ENCODE results near the gene NEURL1.
"Not testable (repeated sequence)": the region's sequence is repeated elsewhere in the genome, so short reads cannot be mapped to it uniquely, and the experiment has no call there.

Gene NEURL1

DNA sequence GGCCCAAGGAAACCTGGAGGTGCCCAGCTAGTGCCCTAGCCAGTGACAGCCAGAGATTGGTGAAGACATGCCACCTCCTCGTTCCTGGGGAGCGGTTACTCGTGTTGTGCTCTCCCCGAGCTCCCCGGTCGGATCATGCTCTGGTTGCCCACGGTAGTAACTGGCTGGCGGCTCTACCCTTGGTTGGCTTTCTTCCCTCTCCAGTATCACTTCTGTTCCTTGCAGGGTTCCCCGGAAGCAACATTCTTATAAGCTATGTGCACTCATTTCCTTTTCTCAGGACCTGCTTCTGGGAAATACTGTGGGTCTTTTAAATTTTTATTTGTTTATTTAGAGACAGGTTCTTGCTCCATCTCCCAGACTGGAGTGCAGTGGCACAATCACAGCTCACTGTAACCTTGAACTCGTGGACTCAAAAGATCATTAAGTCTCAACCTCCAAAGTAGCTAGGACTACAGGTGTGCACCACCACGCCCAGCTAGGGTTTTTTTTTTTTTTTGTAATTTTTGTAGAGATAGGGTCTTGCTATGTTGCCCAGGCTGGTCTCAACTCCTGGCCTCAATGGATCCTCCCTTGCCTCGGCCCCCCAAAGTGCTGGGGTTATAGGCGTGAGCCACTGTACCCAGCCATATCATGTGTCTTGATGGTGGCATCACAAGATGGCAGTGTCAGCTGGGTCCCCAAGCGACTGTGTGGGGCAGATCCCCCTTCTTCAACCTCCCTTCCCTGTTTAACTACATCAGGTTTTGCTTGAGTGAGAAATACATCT, 27.9 kb upstream of the NEURL1 start:
- DNase-seq (ENCODE audit: low read depth) = no peak

DNA sequence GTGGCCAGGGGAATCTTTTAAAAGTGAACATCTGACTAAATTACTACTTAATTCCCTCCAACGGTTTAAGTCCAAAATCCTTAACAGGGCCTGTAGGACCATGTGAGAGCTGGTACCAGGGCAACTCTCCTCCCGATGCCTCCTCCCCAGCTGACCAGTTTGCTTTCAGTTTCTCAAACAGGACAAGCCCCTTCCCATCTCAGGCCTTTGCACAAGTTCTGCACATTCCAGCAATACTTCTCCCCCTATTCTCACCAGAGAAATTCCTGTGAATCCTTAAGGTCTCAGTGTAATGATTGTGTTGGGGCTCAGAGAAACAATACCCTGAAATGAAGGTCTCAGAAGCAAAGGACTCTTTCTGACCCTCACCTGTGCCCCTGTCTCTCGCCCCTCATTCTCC, 26.8 kb upstream of the NEURL1 start:
- no peak for DNase-seq (ENCODE audit: low read depth)

DNA sequence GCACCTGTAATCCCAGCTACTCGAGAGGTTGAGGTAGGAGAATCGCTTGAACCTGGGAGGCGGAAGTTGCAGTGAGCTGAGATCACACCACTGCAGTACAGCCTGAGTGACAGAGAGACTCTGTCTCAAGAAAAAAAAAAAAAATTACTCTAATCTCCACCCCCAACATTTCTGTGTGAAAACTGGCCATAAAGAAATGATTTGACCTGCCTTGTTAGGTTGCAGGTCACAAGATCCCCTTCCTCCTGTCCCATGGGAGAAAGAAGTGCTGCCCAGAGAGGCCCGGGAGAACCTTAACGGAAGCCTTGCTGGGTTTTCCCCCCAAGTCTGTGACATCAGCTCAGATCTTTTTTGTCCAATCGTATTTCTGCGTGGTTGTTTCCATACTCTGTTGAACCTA, 26.1 kb upstream of the NEURL1 start:
- no peak for DNase-seq (ENCODE audit: low read depth)

DNA sequence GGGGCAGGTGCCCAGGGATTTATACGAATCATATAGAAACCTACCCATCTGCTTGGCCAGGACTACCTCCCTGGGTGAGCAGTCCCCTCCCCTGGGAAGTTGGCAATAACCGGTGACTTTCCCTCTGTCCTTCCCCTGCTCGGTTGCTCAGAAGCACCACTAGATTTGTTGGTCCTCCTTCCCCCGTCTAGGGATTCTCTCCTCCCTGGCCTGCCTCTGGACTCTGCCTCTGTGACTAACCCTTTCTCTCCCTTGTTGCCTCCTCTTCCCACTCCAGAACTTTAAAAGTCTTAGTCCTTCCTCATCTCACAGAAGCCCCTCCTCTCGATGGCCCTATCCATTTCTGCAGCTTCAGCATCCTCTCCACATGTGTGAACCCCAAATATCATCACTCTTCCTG, 24.3 kb upstream of the NEURL1 start:
- DNase-seq (ENCODE audit: low read depth) = no peak

DNA sequence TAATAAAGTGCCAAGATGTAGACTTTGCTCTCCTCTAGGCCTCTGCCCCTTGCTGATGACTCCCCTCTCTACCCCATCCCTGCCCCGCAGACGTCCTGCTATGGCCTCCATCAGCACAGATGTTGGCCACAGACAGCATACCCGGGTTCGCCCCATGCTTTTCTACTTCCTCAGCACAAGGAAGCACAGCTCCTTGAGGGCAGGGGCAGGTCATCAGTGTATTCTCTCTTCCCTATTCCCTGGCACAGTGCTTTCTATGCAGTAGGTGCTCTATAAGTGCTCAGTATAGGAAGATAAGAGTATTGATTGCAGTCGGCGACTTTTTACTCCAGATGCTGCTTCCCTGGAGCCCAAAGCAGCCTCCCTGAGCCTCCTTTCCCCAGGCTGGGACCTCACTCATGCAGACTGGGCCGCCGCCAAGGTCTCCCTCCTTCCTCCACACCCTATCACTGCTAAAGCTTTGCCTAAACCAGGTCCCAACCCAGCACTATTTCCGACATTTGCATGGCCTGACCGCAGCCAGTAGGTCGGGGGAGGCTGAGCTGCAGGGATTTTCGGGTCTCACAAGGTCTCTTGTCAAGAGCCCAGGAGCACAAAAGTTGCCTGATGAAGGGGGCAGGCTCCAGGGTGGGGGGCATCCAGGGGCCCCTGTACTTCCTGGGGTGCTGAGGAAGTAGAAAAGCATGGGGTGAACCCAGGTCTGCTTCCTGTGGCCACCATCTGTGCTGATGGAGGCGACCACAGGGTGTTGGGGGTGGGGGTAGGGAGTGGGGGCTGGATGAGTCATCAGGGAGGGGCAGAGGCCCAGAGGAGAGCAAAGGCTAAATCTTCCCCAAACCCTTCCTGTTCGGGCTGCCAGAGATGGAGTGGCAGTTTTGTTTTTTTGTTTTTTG, 22.5 kb upstream of the NEURL1 start:
- peak; percentile 38 for DNase-seq (ENCODE audit: low read depth)

DNA sequence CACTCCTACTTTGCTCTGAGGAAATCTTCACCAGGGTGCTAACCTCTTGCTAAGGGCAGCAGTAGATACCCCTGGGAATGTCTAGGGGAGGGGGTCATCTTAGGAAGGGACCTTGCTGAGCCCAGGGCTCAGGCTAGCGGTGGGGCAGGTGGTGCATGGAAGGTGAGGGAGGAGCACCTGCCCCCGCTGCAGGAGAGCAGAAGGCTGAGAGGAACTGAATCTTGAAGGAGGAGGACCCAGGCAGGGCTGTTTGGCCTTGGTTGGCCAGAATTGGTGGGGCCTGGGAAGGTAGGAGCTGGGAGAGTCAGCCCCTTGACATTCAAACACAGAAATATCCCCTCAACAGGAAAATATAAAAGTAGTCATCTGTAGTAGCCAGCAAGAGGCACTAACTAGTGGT, 21.5 kb upstream of the NEURL1 start:
- DNase-seq (ENCODE audit: low read depth) = no peak

DNA sequence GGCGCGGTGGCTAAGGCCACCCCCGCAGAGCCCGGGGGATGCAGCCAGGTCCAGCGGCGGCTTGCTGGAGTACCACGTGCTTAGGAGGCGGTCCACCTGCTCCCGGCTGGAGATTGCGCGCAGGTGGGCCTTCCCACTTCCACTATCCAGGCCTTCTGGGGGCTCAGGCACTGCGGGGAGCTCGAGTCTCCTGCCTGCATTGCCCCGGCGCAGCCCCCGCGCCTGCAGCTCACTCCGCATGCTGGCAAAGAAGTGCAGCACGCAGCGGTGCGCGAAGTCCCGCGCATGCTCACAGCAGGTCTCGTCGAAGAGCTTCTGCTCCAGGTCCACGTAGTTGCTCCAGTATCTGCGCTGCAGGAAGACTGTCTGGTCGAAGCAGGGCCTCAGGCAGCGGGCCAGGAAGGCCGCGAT, 20.2 kb upstream of the NEURL1 start:
- no peak for DNase-seq (ENCODE audit: low read depth)

DNA sequence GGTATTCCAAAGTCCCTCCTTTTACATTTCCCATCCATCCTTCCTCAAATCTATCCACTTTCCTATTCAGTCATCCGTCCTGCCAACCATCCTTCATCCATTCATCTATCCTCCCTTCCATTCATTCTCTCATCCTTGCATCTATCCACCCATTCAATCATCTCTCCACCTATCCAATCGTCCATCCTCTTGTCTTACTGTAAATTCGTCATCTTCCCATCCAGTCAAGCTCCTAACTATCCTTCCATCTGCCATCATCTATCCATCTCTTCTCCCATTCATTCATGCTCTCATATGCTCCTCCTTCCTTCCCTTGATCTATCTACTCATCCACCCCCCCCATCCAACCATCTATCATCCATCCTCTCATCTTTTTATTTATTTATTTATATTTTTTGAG, 19.4 kb upstream of the NEURL1 start:
- DNase-seq (ENCODE audit: low read depth) = no peak

DNA sequence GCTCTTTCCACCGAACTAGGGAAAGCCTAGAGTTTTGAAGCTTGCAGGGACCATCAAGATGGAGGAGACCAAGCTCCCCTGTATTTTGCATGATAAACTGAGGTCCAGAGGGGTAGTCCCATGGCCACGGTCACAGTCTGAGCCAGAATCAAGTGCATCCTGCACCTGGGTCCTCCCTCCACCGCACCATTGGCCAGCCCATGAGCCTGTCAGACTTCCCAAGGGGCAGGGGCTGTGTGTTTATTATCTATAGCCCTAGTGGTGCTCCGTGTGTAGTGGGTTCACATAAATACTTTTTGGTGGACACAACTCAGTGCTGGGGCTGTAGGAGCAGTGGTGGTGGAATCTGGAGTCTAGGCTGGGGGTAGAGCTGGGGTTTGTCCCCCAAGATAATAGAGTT, 18.1 kb upstream of the NEURL1 start:
- DNase-seq (ENCODE audit: low read depth) = no peak

DNA sequence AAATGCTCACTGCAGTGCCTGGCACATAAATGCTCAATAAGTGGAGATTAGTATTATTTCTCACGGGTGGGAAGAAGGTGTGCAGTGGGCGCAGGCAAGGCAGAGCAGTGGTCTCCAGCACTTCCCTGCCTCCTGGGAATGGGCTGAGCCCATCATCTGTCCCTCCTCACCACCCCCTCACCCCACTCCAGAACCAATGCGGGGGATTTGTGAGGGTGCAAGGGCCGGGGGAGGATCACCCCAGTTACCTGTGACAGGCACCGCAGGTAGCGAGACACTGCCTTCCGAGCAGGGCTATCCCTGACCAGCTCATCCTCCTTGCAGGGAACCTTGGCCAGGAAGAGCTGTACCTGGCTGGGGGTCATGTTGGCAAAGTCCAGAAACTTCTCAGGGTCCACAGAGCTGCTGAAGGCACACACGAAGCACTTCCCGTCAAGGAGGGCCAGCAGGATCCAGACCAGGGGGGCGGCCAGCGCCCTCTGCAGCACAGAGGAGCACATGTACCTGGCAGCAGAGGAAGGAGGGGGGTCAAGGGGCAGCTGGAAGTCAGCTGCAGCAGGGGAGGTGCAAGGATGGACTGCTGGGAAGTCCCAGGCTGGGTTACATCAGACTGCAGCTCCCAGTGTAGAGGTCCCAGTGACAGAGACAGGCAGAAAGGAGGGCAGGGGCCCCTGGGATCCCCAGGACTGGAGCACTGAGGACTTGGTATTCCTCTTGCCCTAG, 17.3 kb upstream of the NEURL1 start:
- no peak for DNase-seq (ENCODE audit: low read depth)

DNA sequence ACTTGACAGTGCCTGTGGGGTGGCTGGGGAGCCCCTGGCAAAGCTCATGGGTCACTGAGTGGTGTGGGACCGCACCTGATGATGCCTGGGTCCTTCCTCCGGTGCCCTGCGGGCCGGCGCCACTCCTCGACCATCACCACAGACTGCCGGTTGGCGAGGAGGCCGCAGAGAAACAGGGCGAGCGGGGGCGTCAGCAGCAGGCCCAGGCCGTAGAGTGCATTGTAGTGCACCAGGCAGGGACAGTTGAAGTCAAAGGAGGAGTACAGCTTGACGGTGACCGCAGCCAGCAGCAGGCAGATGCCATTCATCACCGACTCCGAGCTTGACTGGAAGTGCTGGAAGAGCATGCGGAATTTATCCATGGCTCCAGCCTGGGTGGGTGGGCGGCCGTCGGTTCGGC, 14.8 kb upstream of the NEURL1 start:
- no peak for DNase-seq (ENCODE audit: low read depth)

DNA sequence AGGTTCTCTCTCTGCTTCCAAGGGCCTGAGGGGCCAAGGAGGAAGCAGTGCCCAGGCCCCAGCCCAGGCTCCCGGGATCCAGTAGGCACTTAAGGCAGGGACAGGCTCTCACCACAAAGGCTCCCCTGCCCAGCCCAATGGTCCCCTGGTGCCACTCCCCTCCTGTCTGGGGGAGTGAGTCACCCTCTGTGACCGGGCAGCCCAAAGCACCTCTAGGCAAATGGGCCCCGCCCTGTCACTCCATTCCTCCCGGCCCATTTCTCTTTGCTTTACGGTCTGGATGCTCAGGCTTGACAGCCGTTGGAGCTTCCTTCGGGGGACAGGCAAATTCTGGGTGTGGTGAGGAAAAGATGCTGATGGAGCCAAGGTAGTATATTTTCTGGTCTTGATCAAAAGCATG, 14.4 kb upstream of the NEURL1 start, which contains the start of gene CALHM3:
Gene CALHM3 (minus strand): TSS at position 106 of the 400 bp plus-strand sequence. CDS start 208 bp downstream, outside the sequence.
- no peak for DNase-seq (ENCODE audit: low read depth)

DNA sequence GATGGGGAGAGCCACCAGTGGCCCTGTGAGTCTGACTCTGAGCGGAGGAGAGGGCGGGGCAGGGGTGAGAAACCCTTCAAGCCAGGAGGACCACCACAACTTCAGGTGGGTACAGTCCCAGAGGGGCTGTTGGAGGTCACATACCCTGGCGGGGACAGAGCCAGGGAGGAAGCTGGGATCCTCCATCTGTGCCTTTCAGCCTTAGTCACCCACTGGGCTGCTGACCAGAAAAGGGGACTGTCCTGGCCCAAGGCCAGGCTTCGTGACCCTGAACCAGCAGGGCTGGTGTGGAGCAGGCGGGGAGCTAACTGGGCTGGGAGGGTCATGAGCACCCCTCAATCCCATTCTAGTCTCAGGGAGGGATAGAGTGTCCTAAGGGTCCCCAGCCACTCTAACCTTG, 13.0 kb upstream of the NEURL1 start:
- DNase-seq (ENCODE audit: low read depth) = no peak

DNA sequence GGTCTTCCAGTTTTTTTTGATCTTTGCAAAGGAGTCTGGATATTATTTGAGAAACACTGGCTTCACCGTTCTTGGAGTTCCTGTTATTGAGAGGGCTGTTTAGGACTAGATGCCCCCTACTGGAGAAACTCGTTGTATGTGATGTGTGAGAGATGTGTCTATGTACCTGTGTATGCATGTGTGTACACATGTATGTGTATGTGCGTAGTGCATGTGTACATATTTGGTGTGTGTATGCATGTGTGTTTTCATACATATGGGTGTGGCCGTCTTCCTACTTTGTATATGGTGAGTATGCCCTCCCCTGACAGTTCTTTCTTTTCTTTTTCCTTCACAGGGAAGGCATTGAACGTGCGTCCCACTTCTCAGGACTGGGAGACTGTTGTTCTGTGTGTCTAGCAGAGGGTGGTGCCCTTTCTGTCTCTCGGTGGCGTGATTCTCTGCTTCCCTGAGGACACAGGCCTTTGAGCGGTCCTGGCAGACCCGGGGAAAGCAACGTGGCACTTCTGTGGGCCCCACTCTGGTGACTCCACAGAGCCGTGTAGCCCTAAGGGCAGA, 11.5 kb upstream of the NEURL1 start:
- DNase-seq (ENCODE audit: low read depth) = no peak

DNA sequence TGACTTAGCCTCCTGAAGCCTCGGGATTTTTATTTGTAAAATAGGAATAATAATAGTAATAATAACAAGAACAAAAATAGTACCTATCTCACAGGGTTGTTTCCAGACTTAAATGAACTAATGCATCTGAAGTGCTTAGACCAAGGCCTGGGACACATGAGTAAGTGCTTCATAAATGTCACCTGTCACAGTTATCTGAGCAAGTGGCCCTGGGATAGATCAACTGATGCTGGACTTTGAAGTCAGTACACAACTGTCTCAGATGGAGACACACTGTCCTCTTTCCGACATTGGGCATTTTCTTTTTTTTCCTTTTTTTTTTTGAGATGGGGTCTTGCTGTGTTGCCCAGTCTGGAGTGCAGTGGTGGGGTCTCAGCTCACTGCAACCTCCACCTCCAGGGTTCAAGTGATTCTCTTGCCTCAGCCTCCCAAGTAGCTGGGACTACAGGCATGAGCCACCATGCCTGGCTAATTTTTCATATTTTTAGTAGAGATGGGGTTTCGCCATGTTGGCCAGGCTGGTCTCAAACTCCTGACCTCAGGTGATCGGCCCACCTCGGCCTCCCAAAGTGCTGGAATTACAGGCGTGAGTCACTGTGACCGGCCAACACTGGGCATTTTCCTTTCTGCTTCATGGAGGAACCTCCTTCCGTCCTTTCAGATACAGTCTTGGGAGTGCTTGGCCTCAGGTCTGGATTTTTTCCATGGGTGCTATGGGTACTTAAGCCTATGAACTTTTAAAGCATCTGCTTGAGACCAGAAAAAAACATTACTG, 6.7 kb upstream of the NEURL1 start:
- not testable (repeated sequence) for DNase-seq (ENCODE audit: low read depth)

DNA sequence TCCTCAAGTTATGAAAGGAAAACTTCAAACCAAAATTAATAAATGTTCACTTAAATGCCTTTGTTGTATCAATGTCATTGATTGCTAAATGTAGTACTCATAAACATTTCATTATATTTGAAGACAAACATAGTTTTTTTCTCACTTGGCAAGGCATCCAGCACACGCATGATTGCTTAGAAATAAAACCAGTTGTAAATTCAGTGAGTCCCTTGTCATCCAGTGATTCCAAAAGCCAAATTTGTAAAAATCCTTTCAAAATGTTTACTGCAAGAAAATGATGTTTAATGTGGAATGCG, 6.1 kb upstream of the NEURL1 start:
- no peak for DNase-seq (ENCODE audit: low read depth)

DNA sequence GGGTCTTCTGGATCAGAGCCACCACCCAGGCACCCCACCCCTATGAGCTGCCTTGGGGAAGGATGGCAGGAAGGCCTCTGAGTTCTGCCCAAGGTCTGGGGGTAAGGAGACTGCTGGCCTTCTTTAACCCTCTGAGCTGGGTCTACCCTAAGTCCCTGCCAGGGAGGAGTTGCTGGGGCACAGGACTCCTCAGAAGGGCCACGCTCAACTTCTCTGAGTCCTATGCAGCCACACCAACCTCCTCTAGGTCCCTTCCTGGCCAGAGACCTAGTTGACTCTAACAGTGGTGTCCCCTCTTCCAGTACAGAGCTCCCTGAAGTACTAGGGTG, 2.6 kb upstream of the NEURL1 start:
- DNase-seq (ENCODE audit: low read depth) = no peak

DNA sequence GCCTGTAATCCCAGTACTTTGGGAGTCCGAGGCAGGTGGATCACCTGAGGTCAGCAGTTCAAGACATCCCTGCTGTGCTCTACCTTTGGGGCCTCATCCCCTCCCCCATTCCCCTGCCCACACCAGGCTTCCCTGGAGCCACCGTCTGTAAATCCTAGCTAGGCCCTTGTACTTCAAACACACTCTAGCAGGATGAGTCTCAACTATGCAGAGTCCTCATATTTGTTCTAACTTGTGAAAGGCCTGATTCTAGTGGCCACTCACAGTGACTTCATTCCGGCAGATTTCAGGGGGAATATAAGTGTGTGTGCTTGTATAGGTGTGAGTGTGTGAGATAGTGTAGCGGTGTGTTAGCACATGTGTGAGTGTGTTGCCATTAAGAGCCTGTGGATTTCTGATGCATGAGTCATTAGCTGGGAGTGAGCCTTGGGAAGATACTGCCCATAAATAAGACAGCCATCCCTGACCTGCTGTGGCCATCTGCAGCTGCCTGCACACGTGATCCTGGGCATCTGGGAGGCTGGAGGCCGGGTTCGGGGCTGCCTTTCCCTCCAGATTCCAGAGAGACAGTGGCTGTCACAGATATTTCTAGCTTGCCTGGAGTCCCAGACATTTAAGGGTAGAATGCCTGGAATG, 1.7 kb upstream of the NEURL1 start:
- no peak for DNase-seq (ENCODE audit: low read depth)

DNA sequence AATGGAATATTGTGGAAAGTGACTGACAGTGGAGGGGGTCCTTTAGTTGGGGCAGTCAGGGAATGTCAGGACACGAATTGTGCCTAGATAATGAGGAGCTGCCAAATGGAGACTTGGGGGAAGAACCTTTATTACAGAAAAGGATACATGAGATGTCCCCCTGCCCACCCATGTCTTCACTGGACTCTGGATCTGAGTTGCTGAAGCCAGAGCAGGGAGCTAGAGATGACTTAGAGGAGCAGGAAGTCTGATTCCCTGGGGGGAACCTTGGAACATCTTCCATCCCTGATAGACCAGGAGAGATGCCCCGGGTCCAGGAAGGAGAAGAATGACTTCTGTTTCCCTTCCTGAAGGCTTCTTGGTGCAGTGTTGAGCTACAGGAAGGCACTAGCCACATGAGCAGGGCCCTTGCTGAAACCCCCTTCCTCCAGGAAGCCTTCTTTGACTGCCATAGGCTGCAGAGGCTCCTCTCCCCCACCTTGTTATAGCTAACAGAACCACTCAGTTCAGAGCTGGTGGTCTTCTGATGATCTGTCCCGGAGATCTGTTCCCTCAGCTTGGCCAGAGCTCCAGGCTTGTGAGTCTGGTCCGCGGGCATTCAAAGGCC, 747 bp upstream of the NEURL1 start:
- no peak for DNase-seq (ENCODE audit: low read depth)

DNA sequence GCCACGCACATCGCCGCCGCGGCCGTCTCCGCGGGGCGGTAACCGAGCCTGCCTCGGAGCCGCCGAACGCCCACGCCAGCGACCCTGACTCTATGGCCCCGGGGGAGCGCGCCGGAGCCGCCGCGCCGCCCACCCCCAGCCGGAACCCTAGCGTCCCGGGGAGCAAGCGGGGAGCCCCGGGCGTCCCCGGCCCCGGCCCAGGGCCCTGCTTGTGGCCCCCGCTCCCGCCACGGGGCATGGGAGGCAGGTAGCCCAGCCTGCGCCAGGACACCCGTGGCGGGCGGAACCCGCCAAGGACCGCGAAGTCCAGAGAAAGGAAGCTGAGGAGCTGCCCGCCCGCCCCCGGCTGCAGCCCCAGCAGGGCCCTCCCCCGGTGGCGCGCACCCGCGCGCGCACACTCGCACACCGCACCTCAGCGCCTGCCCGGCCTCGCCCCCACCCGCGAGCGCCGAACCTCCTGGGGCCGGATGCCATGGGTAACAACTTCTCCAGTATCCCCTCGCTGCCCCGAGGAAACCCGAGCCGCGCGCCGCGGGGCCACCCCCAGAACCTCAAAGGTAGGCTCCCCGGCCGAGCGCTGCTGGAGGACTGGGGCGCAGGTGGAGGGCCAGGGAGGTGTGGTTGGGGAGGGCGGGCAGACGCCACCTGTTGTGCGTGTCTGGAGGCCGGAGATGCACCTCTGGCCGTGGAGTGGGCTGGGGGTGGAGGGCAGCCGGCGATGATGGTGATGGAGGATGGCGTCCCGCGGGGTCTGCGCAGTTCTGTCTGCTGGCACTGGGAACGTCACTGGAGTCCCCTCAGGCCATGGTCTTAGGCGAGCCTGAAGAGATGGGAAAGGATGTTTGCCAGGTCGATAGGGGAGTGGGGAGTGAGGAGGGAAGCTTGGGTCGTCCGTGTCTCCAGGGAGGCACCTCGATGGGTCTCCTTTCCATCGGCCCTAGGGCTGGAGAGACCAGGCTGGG, 692 bp downstream of the NEURL1 start:
- peak; percentile 7 for DNase-seq (ENCODE audit: low read depth)

Data from stimulated activated CD8-positive, alpha-beta memory T cell treated with anti-CD3 and anti-CD28 coated beads, Interleukin-7, amount 100 ng/mL, for 24 hours (primary cell).